Peyer's patch (tissue), 4 donors: ENCODE measurements around the gene CADPS.

Source experiments
- CTCF ChIP-seq, 6 experiments: fragments of 450-650 bp in 4 of 6; fragments of 200-600 bp in 2 of 6; sonication (generic) in 1 of 6; IDR thresholded peaks; one replicate each; pipeline ENCODE4 v1.5.1; 2017 to 2019; ENCODE audit warnings: antibody characterized with exemption in 6 of 6, mild to moderate bottlenecking in 3 of 6, moderate library complexity in 1 of 6
- POLR2A ChIP-seq, 2 donors: fragments of 450-650 bp; IDR thresholded peaks; one replicate each; pipeline ENCODE4 v1.5.1; 2017; ENCODE audit warnings: antibody characterized with exemption in 2 of 2, mild to moderate bottlenecking in 2 of 2, moderate library complexity in 2 of 2

- TF ChIP-seq CTCF (IDR thresholded peaks at IDR 0.05) (no peak), POLR2A (IDR thresholded peaks at IDR 0.05) (no peak)
Measured at GRCh38 chr3:62672988-62673313, 202.3 kb downstream of the CADPS start.
